Right renal pelvis (tissue), 4 donors: ENCODE data around the gene NEK6. TPM values are rescaled to one million over a fixed set of nuclear protein-coding genes. Genes with fewer than 3 reads are reported as not detected.

Experiments
- DNase-seq, 4 donors: peaks; one replicate each; pipeline ENCODE4 v3.0.0-alpha.2; 2013; ENCODE audit warnings: low read depth in 4 of 4, low spot score in 3 of 4, missing footprints in 1 of 4
- polyA plus RNA-seq, 4 donors: library from polyadenylated mRNA; unstranded; fragments of 120-200 nt; gene quantifications; one replicate each; pipeline ENCODE4 v1.2.1, GENCODE V29; 2013; ENCODE audit not compliant: insufficient read length in 4 of 4

The NEK6 gene
- polyA plus RNA-seq, 4 donors, result 26.7 to 35.1 (median 29.6) TPM

- no peak for DNase-seq
These were observed 1.5 kb downstream of the NEK6 start for GRCh38 chr9:124259158-124259808.

GRCh38 chr9:124260769-124261603 lies 3.2 kb downstream of the NEK6 start:
- DNase-seq, result no peak

GRCh38 chr9:124261736-124262648 lies 4.2 kb downstream of the NEK6 start:
- no peak for DNase-seq

DNA sequence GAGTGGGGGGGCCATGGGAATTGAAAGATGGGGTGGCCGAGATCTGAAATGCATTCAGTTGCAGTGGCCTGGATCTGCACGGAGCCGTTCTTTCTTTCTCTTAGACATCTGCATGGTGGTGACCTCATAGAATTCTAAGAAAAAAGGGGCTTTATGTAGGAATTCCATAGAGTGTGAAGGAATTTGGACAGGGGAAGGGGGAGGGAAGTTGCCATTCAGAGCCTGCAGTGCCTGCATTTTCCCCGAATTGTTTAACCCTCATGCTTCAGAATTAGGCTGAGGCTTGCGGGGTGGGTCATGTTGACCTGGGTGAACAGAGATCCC lies 4.9 kb downstream of the NEK6 start:
- DNase-seq, result no peak

- DNase-seq, result no peak
These were observed 5.5 kb downstream of the NEK6 start for GRCh38 chr9:124263213-124263612.

- no peak for DNase-seq
These were observed 6.2 kb downstream of the NEK6 start for GRCh38 chr9:124263800-124264426.

- DNase-seq, result no peak
These were observed 7.1 kb downstream of the NEK6 start for GRCh38 chr9:124264823-124265233.

GRCh38 chr9:124265551-124265950 lies 7.8 kb downstream of the NEK6 start:
- DNase-seq, result no peak

GRCh38 chr9:124266139-124266825 lies 8.5 kb downstream of the NEK6 start:
- no peak for DNase-seq

DNA sequence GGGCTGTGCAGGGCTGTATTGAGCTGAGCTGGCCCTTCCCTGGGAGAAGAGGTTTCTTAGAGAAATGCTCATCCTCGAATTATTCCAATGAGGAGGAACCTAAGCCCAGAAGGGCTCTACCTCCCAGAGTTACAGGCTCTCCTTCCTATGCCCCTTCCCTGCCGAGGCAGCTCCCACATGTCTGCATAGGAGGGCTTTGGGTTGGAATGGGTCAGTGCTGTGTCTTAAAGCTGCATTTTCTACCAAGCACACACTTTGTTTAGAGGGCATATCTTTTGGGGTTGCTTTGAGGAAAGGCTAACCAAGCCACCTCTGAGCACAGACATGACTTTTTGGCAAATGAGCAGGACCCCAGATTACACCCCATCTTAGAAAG lies 9.1 kb downstream of the NEK6 start:
- no peak for DNase-seq

DNA sequence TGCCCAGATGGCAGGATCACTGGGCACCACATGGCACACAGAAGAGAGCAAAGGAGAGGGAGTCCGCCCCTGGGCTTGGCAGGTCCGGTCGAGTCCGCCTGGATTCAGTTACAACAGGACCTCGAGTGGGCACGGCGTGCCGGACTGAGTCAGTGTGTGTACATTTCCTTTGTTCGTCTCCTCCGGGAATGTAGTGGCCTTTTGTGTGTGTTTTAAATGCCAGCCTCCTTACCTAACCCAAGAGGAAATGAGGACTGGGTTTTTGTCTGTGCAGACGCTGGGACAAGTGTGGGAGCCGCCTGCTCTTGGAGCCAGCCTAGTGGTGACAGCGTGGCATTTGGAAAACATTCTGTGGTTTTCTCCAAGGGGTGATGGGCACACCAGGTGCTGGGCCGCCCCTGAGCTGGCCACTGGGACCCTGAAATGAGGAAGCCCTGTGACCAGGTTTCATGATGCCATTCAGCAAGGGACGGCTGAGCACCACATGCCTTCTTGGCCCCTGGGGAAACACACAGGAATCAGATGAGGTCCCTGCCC lies 9.6 kb downstream of the NEK6 start:
- DNase-seq, result no peak

- no peak for DNase-seq
These were observed 10.5 kb downstream of the NEK6 start for GRCh38 chr9:124268248-124268647.

DNA sequence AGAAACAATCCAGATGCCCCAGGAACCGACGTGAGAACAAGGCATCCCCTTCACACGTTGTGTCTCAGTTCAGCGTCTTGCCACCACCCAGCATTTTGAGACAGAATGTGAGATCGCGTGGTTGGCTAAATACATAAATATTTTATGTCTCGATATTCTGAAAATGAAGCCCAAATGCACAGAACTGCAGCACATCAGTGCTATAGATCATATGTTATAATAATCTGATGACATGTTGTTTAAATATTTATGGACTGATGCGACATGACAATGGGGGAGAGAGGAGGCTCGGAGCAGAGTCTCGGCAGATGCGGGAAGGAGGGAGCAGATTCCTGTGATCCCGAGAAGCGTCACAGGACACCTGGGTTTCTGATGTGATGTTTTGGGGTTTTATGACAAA lies 10.9 kb downstream of the NEK6 start:
- no peak for DNase-seq

DNA sequence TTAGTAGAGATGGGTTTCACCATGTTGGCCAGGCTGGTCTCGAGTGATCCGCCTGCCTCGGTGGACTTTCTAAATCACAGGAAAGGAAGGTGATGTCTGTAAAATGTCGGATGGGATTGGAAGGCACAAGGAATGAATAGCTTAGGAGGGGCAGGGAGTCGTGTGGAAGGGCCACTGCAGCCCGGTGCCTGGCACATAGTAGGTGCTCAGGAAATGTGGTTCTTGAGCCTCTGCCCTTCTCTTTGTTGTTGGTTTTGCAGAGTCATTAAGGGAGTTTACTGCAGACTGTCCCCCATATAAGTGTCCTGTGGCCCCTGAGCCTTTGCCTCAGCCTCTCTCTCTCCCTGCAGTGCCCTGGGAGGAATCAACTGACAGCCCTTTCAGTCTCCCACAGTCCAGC lies 11.8 kb downstream of the NEK6 start:
- DNase-seq, result no peak

- DNase-seq, result no peak
These were observed 13.0 kb downstream of the NEK6 start for GRCh38 chr9:124270504-124271335.

GRCh38 chr9:124271660-124272059 lies 13.9 kb downstream of the NEK6 start:
- DNase-seq, result no peak

DNA sequence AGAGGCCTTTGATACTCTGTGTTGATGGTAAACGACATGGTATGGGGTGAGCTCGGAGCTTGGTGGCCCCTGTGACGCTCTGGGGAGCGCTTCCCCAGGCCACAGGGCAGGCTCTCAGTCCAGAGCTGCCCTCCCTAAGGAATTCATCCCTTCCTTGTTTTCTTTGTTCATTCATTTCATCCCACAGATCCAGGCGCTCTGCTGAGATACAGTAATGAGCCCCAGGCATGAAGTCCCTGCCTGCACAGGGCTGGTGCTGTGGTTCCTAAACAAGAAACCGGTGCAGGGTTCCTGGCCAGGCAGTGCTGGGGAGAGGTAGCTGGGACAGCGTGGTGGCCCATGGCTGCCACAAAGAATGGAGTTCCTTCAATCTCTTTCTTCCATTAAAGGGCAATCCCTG lies 14.4 kb downstream of the NEK6 start:
- DNase-seq, result no peak

DNA sequence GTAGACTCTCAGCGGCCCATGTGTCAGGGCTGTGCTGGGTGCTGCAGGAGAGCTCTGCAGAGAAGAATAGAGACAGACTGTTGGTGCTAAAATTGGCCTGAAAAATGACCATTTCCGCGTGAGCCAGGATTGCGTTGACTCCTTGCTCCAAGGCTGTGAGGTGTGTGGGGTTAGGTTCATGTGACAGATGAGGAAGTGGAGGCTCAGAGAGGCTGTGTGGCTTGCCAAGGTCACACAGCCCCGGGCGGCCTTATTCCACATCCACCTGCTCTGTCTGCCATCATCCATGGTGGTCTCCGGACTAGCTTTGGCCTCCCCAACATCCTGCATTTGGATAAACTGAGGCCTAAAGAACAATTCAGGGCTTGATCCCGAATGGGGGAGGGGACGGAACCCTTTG lies 15.2 kb downstream of the NEK6 start:
- no peak for DNase-seq
